PC-9 (cell line): Measurements from ENCODE around the gene HLCS. TPM values are rescaled to one million over a fixed set of nuclear protein-coding genes. Genes with fewer than 3 reads are reported as not detected.
A peak's percentile ranks its signal among the peaks of the same experiment; 100 is the strongest.

Source experiments
- BruUV-seq: library from RNA; stranded (reverse); fragments of 400-500 nt; replicated peaks from 2 replicates; lab custom pipeline; 2021; lab: Mats Ljungman, UMichigan
- CTCF ChIA-PET: fragments of 300-600 bp; sonication (Branson Sonifier 250); formaldehyde crosslinking; loops from one replicate; lab custom pipeline; 2022; ENCODE audit warnings: antibody characterized with exemption; lab: Charles Lee
- POLR2A ChIA-PET: fragments of 300-600 bp; sonication (Branson Sonifier 250); formaldehyde crosslinking; loops from one replicate; lab custom pipeline; 2022; ENCODE audit warnings: antibody characterized with exemption; ENCODE audit not compliant: unreplicated experiment; lab: Charles Lee
- DNase-seq, 2 experiments: peaks; one replicate each; pipeline versions ENCODE4 v3.0.0 to v3.0.0-alpha.2; 2015 to 2022; ENCODE audit warnings: mixed read lengths in 1 of 2
- H2AFZ ChIP-seq: fragments of 200-600 bp; sonication (generic); 2 replicates; pipeline ENCODE4 v1.8.1; 2017; ENCODE audit warnings: antibody characterized with exemption
- H3F3A ChIP-seq: fragments of 200-600 bp; sonication (generic); 2 replicates; pipeline ENCODE4 v1.8.1; 2017; ENCODE audit warnings: antibody characterized with exemption, mild to moderate bottlenecking, low read depth; ENCODE audit not compliant: insufficient read depth
- H3K27ac ChIP-seq: fragments of 200-600 bp; sonication (generic); 2 replicates; pipeline ENCODE4 v1.6.1; 2016; ENCODE audit warnings: mixed run types
- H3K27me3 ChIP-seq: fragments of 200-600 bp; sonication (generic); 2 replicates; pipeline ENCODE4 v1.6.1; 2016; ENCODE audit warnings: low read depth, mixed run types; ENCODE audit not compliant: insufficient read depth
- H3K36me3 ChIP-seq: fragments of 200-600 bp; sonication (generic); 2 replicates; pipeline ENCODE4 v1.6.1; 2016; ENCODE audit warnings: low read depth, mixed run types
- H3K4me1 ChIP-seq: fragments of 200-600 bp; sonication (generic); replicated peaks from 2 replicates; pipeline ENCODE4 v1.6.1; 2016; ENCODE audit warnings: mixed run types; ENCODE audit not compliant: insufficient read depth
- H3K4me2 ChIP-seq: fragments of 200-600 bp; sonication (generic); 2 replicates; pipeline ENCODE4 v1.6.1; 2017; ENCODE audit warnings: mixed run types
- H3K4me3 ChIP-seq: fragments of 200-600 bp; sonication (generic); 2 replicates; pipeline ENCODE4 v1.6.1; 2016; ENCODE audit warnings: mixed run types
- H3K79me2 ChIP-seq: fragments of 200-600 bp; sonication (generic); 2 replicates; pipeline ENCODE4 v1.6.1; 2017; ENCODE audit warnings: low read depth, mixed run types
- H3K9me2 ChIP-seq: fragments of 200-600 bp; sonication (generic); 2 replicates; pipeline ENCODE4 v1.8.1; 2017; ENCODE audit warnings: mild to moderate bottlenecking; ENCODE audit not compliant: insufficient read depth
- H3K9me3 ChIP-seq: fragments of 200-600 bp; sonication (generic); 2 replicates; pipeline ENCODE4 v1.8.1; 2016; ENCODE audit warnings: low read depth; ENCODE audit not compliant: insufficient read depth
- H4K20me1 ChIP-seq: fragments of 200-600 bp; sonication (generic); 2 replicates; pipeline ENCODE4 v1.8.1; 2017; ENCODE audit not compliant: insufficient read depth
- EZH2 ChIP-seq: fragments of 200-600 bp; sonication (generic); IDR thresholded peaks from 2 replicates; pipeline ENCODE4 v1.8.0; 2017; ENCODE audit warnings: antibody characterized with exemption, low read depth
- intact Hi-C: fragments of 100-400 bp; cut with micrococcal nuclease; formaldehyde crosslinking; loops from one replicate; pipeline ENCODE4 v1.10.0; 2022; ENCODE audit not compliant: unreplicated experiment
- total RNA-seq: library from RNA; stranded (reverse); gene quantifications from 2 replicates; pipeline ENCODE4 v1.2.3, GENCODE V29; 2021
- TF ChIP-seq, protein P1 (sequence below): fragments of 200-600 bp; sonication (generic); conservative IDR thresholded peaks from 2 replicates; pipeline ENCODE4 v1.6.1; 2017; ENCODE audit warnings: mixed run types, antibody characterized with exemption, mild to moderate bottlenecking, moderate library complexity

Gene HLCS
- total RNA-seq, 1 experiment from 2014 or later, result 21.6 TPM

- TF ChIP-seq, protein P1, sequence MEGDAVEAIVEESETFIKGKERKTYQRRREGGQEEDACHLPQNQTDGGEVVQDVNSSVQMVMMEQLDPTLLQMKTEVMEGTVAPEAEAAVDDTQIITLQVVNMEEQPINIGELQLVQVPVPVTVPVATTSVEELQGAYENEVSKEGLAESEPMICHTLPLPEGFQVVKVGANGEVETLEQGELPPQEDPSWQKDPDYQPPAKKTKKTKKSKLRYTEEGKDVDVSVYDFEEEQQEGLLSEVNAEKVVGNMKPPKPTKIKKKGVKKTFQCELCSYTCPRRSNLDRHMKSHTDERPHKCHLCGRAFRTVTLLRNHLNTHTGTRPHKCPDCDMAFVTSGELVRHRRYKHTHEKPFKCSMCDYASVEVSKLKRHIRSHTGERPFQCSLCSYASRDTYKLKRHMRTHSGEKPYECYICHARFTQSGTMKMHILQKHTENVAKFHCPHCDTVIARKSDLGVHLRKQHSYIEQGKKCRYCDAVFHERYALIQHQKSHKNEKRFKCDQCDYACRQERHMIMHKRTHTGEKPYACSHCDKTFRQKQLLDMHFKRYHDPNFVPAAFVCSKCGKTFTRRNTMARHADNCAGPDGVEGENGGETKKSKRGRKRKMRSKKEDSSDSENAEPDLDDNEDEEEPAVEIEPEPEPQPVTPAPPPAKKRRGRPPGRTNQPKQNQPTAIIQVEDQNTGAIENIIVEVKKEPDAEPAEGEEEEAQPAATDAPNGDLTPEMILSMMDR, result no peak
- no peak for TF ChIP-seq EZH2
- peaks cover 8% of the 10 kb centered on the region; the same call in 1 of the 2 replicates for H3F3A ChIP-seq
- intact Hi-C loops, result loop anchor here (5.0 kb wide), 1 partner anchor 77 kb away; no protein-coding TSS in a partner anchor
- no peak overlapping the region for H3K4me2 ChIP-seq
- H3K27me3 ChIP-seq, result no peaks in the 10 kb centered on the region
- DNase-seq, result no peak
- H3K36me3 ChIP-seq, result no peaks in the 10 kb centered on the region
- no TSS peak for BruUV-seq
- no peak overlapping the region for H3K27ac ChIP-seq
- POLR2A ChIA-PET, result no interaction called here
- CTCF ChIA-PET, result interaction anchor here (0.6 kb wide), 1 partner anchor 239 kb away, joined by 3 read pairs; no protein-coding TSS in a partner anchor
- no peaks in the 10 kb centered on the region for H3K9me2 ChIP-seq
- no peaks in the 10 kb centered on the region for H4K20me1 ChIP-seq
- no peak overlapping the region for H2AFZ ChIP-seq
- no peaks in the 10 kb centered on the region for H3K9me3 ChIP-seq
- H3K4me1 ChIP-seq, result peaks cover 10% of the 10 kb centered on the region
- no peaks in the 10 kb centered on the region; the same call in 1 of the 2 replicates for H3K79me2 ChIP-seq
- H3K4me3 ChIP-seq, result no peak overlapping the region
Observed at GRCh38 chr21:36848730-36849274, 117.7 kb downstream of the HLCS start.

- Histone ChIP-seq H3K4me1 (peaks cover 10% of the 10 kb centered on the region), H3F3A (peaks cover 8% of the 10 kb centered on the region; the same call in 1 of the 2 replicates), H3K27ac (no peak overlapping the region), H3K4me3 (no peak overlapping the region), H3K79me2 (no peaks in the 10 kb centered on the region; the same call in 1 of the 2 replicates), H2AFZ (no peak overlapping the region), H3K9me3 (no peaks in the 10 kb centered on the region), H3K4me2 (0 out of 2 replicates have a peak overlapping the region, but pooled peaks have one; percentile 17), H3K36me3 (no peaks in the 10 kb centered on the region), H3K9me2 (no peaks in the 10 kb centered on the region), H4K20me1 (no peaks in the 10 kb centered on the region), H3K27me3 (no peaks in the 10 kb centered on the region)
- CTCF ChIA-PET, result no interaction called here
- BruUV-seq, result no TSS peak
- intact Hi-C loops, result loop anchor here (5.0 kb wide), 1 partner anchor 75 kb away; no protein-coding TSS in a partner anchor
- TF ChIP-seq EZH2, result no peak
- TF ChIP-seq, protein P1, result no peak
- POLR2A ChIA-PET, result interaction anchor here (0.6 to 0.7 kb wide), 2 partner anchors 32 to 248 kb away, joined by 3 to 5 read pairs; no protein-coding TSS in a partner anchor
- DNase-seq, result peak in 1 of 2 experiments; percentile 62
Observed at GRCh38 chr21:36847189-36847588, 119.3 kb downstream of the HLCS start.

GRCh38 chr21:36846631-36847030 is 119.8 kb downstream of the HLCS start:
- DNase-seq, result no peak
- H3K27me3 ChIP-seq, result no peaks in the 10 kb centered on the region
- H3K27ac ChIP-seq, result no peak overlapping the region
- H3K9me2 ChIP-seq, result no peaks in the 10 kb centered on the region
- no peak for TF ChIP-seq EZH2
- TF ChIP-seq, protein P1, result no peak
- peaks cover 8% of the 10 kb centered on the region; the same call in 1 of the 2 replicates for H3F3A ChIP-seq
- no peaks in the 10 kb centered on the region for H3K9me3 ChIP-seq
- H3K79me2 ChIP-seq, result no peaks in the 10 kb centered on the region; the same call in 1 of the 2 replicates
- intact Hi-C loops, result loop anchor here (5.0 kb wide), 1 partner anchor 74 kb away; no protein-coding TSS in a partner anchor
- H2AFZ ChIP-seq, result no peak overlapping the region
- ChIA-PET POLR2A (interaction anchor here (0.6 to 0.7 kb wide), 2 partner anchors 33 to 247 kb away, joined by 3 to 5 read pairs; no protein-coding TSS in a partner anchor), CTCF (no interaction called here)
- H3K4me2 ChIP-seq, result no peak overlapping the region
- H4K20me1 ChIP-seq, result no peaks in the 10 kb centered on the region
- no peak overlapping the region for H3K4me3 ChIP-seq
- peaks cover 10% of the 10 kb centered on the region for H3K4me1 ChIP-seq
- BruUV-seq, result no TSS peak
- H3K36me3 ChIP-seq, result no peaks in the 10 kb centered on the region
